ENCODE measurements around the gene SLIT3.

The SLIT3 gene

GRCh38 chr5:169300468-169301385 is at the start of gene SLIT3:
TSS of gene SLIT3 (minus strand) at chr5:169301139. CDS start at chr5:169300709, 430 bp downstream.
- no peak within 1 kb of the TSS for H3K4me3 ChIP-seq (ENCODE audit: low read depth, low read length)
- TF ChIP-seq CTCF (IDR thresholded peaks at IDR 0.05; ENCODE audit: insufficient read depth, low read depth, low read length, missing control alignments) = no peak
- no peak for DNase-seq (ENCODE audit: low read depth)

GRCh38 chr5:169350016-169350415 is 49.1 kb upstream of the SLIT3 start:
- DNase-seq (ENCODE audit: low read depth) = no peak
- TF ChIP-seq CTCF (IDR thresholded peaks at IDR 0.05; ENCODE audit: insufficient read depth, low read depth, low read length, missing control alignments) = no peak
- H3K4me3 ChIP-seq (ENCODE audit: low read depth, low read length) = no peak overlapping the region

- no peak for DNase-seq (ENCODE audit: low read depth)
- no peak for TF ChIP-seq CTCF (IDR thresholded peaks at IDR 0.05; ENCODE audit: insufficient read depth, low read depth, low read length, missing control alignments)
- no peak overlapping the region for H3K4me3 ChIP-seq (ENCODE audit: low read depth, low read length)
Measured at GRCh38 chr5:169347786-169348185, 46.8 kb upstream of the SLIT3 start.

GRCh38 chr5:169344629-169345028 is 43.7 kb upstream of the SLIT3 start:
- H3K4me3 ChIP-seq (ENCODE audit: low read depth, low read length) = no peak overlapping the region

GRCh38 chr5:169343766-169344165 is 42.8 kb upstream of the SLIT3 start:
- no peak for TF ChIP-seq CTCF (IDR thresholded peaks at IDR 0.05; ENCODE audit: insufficient read depth, low read depth, low read length, missing control alignments)
- no peak overlapping the region for H3K4me3 ChIP-seq (ENCODE audit: low read depth, low read length)
- no peak for DNase-seq (ENCODE audit: low read depth)

More at GRCh38 chr5:169344629-169345028, 43.7 kb upstream of the SLIT3 start:
- no peak for TF ChIP-seq CTCF (IDR thresholded peaks at IDR 0.05; ENCODE audit: insufficient read depth, low read depth, low read length, missing control alignments)
- no peak for DNase-seq (ENCODE audit: low read depth)

GRCh38 chr5:169341556-169341955 is 40.6 kb upstream of the SLIT3 start:
- no peak overlapping the region for H3K4me3 ChIP-seq (ENCODE audit: low read depth, low read length)
- DNase-seq (ENCODE audit: low read depth) = no peak
- no peak for TF ChIP-seq CTCF (IDR thresholded peaks at IDR 0.05; ENCODE audit: insufficient read depth, low read depth, low read length, missing control alignments)

All from GM12865 (cell line).